Heart left ventricle (tissue), 13 donors: ENCODE data around the gene SLC6A9.

Source experiments
- POLR2A ChIP-seq, 2 donors: fragments of 450-650 bp; IDR thresholded peaks; one replicate each; pipeline ENCODE4 v1.6.1; 2017; ENCODE audit warnings: antibody characterized with exemption in 2 of 2, mild to moderate bottlenecking in 2 of 2, moderate library complexity in 2 of 2
- TF ChIP-seq, protein P1 (sequence below), 12 donors: fragments of 200-600 bp; sonication (generic) in 4 of 12; IDR thresholded peaks; one replicate each; pipeline versions ENCODE4 v1.5.0 to v1.8.0; 2018 to 2022; ENCODE audit warnings: antibody characterized with exemption in 12 of 12, mild to moderate bottlenecking in 5 of 12
- donor health status: ischemic (EF 13 %, LVEDD 7.1; RV severe dilation, severe dysfunction).
- donor health status: DM: no; HTN: yes; CAD: no.
- donor health status: DM: no; HTN: no; CAD: no.
- donor health status: ischemic (EF 25% LVEDD 6.9; RV normal size, moderate dysfunction).
- donor health status: ischemic (EF 25% LVEDD 5.7; RV mildly dilated, moderate dysfunction).
- donor health status: ischemic (EF 35%, LVEDD 5.7; RV mildly dilated, moderate dysfunction).
- donor health status: nonischemic (EF 11% LVEDD 7.7; RV severe dilation, severe dysfunction).
- donor health status: DM: yes; HTN: yes; CAD: no.
- donor health status: PGD.
- donor health status: ischemic (EF 29% LVEDD 5.4; RV normal size, mild dysfunction).
- donor health status: nonischemic (EF 23%, LVEDD 6.1; RV moderate dilation, normal function).

DNA sequence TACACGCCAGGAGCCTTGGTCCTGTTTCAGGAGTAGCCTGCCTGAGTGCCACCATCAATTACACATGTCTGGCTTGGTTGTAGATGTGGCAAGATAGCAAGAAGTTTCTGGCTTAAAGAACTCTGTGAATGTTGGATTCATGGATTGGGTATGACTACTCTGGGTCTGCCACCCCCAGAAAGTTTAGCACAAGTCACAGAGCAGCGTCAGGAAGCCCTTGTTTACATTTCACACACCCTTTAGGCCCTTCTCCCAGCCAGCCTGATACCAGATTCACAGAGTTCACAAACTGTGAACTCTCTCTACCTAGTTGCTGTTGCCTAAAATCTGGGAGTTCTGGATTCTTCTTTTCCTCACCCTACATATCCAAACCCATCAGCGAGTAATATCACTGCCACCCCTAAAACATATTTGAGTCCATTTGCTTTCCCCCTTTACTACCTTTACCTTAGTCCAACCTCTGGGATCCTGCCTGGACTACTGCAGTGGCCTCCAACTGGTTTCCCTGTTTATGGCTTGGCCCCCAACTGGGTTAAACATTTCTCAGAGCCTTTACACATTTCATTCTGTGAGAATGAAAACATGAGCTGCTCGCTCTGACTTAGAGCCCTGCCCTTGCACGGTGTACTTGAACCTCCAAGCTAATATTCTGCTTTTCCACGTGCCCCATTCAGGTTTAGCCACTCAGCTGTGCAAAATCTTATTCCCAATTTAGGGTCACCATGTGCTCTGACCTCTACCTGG lies 43.9 kb downstream of the SLC6A9 start:
- TF ChIP-seq POLR2A (IDR thresholded peaks at IDR 0.05), result no peak
- TF ChIP-seq, protein P1, sequence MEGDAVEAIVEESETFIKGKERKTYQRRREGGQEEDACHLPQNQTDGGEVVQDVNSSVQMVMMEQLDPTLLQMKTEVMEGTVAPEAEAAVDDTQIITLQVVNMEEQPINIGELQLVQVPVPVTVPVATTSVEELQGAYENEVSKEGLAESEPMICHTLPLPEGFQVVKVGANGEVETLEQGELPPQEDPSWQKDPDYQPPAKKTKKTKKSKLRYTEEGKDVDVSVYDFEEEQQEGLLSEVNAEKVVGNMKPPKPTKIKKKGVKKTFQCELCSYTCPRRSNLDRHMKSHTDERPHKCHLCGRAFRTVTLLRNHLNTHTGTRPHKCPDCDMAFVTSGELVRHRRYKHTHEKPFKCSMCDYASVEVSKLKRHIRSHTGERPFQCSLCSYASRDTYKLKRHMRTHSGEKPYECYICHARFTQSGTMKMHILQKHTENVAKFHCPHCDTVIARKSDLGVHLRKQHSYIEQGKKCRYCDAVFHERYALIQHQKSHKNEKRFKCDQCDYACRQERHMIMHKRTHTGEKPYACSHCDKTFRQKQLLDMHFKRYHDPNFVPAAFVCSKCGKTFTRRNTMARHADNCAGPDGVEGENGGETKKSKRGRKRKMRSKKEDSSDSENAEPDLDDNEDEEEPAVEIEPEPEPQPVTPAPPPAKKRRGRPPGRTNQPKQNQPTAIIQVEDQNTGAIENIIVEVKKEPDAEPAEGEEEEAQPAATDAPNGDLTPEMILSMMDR (IDR thresholded peaks at IDR 0.05), result no peak
